ENCODE measurements around the gene MRM2. TPM values are rescaled to one million over a fixed set of nuclear protein-coding genes. Genes with fewer than 3 reads are reported as not detected.

Gene MRM2
- total and polyA plus RNA-seq, 10 of the 15 experiments (the other 5 are each of a cell fraction or from before 2014, with no cell fraction given): 43.2 to 128 (median 71.4) TPM

- no TSS peak for BruUV-seq (replicated peaks)
- CTCF ChIA-PET: no interaction called here
- intact Hi-C loops (cut with micrococcal nuclease; ENCODE audit: unreplicated experiment): no loop called here
- Histone ChIP-seq H3K79me2 (ENCODE audit: control insufficient read depth, insufficient read depth, low read length) (no peaks in the 10 kb centered on the region), H3K36me3 (ENCODE audit: control insufficient read depth in 2 of 2, insufficient read depth in 2 of 2, low read length in 1 of 2) (peaks cover 25 to 56% of the 10 kb centered on the region in 2 experiments), H3K27ac (ENCODE audit: control insufficient read depth, insufficient read depth) (no peak overlapping the region), H2AFZ (ENCODE audit: control insufficient read depth, low read depth, low read length) (no peak overlapping the region), H4K20me1 (ENCODE audit: control insufficient read depth, insufficient read depth) (no peaks in the 10 kb centered on the region), H3K4me2 (ENCODE audit: control insufficient read depth, insufficient read depth) (no peak overlapping the region), H3K9me3 (replicated peaks; ENCODE audit: control insufficient read depth, insufficient read depth, low read length) (no peaks in the 10 kb centered on the region), H3K4me3 (no peak overlapping the region), H3K9ac (ENCODE audit: control insufficient read depth, insufficient read depth, low read length) (no peak overlapping the region), H3K27me3 (replicated peaks in 1 of 2; ENCODE audit: control insufficient read depth in 2 of 2, insufficient read depth in 2 of 2, low read length in 1 of 2) (no peaks in the 10 kb centered on the region), H3K4me1 (ENCODE audit: control insufficient read depth, insufficient read depth, low read length) (no peaks in the 10 kb centered on the region)
- ATAC-seq (no peak), DNase-seq (ENCODE audit: low read depth, low spot score) (no peak), FAIRE-seq (no peak)
- whole genome bisulfite sequencing (ENCODE audit: insufficient coverage, insufficient replicate concordance, low lambda C conversion rate, missing lambda C conversion rate): 85% methylated on average over 8 of the region's 9 CpGs
- SMC1A ChIA-PET (ENCODE audit: uncharacterized antibody, unreplicated experiment): no interaction called here
- TF ChIP-seq RB1 (IDR thresholded peaks at IDR 0.05; ENCODE audit: borderline replicate concordance) (no peak), SREBF2 (IDR thresholded peaks at IDR 0.05; ENCODE audit: low read length) (no peak), MEF2A (IDR thresholded peaks at IDR 0.05; ENCODE audit: insufficient read depth, low read depth, low read length) (no peak)
- in situ Hi-C loops (cut with MboI): loop anchor here (10.0 kb wide), 1 partner anchor 554 kb away; no protein-coding TSS in a partner anchor
- POLR2A ChIA-PET: no interaction called here
- RAD21 ChIA-PET (ENCODE audit: unreplicated experiment): no interaction called here
Measured at GRCh38 chr7:2218444-2218785, 23.6 kb downstream of the MRM2 start.

DNA sequence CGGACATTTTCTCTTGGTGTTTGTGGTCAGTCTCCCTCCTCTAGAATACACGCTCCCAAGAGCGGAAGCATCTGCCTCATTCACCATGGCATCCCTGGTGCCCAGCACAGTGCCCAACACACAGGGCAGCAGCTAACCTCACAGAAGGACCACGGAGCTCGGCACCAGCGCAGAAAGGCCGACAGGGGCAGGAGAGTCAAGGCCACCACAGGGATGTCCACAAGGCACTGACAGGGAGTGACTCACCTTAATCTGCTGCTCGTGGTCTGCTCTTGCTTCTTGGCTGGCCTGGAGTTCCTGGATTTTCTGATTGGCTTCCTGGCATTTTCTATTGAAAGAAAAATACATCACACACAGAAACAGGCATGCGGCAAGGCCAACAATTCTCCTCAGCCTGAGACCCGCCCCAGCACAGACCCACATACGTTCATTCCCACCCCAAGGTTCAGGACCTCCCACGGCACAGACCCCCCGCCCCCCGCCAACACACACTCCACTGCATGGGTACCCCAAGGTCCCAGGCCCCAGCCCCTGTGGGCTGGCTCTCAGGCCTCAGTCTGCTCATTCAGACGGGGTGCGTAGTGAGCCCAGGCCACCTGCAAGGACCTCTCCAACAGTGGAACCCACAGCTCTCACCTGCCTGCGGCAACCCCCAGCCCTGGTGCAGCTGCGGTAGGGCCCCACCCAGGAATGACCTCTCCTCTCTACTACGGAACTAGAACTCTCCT is 24.1 kb downstream of the MRM2 start:
- no peaks in the 10 kb centered on the region for H3K27me3 ChIP-seq (replicated peaks in 1 of 2; ENCODE audit: control insufficient read depth in 2 of 2, insufficient read depth in 2 of 2, low read length in 1 of 2)
- H3K4me1 ChIP-seq (ENCODE audit: control insufficient read depth, insufficient read depth, low read length): no peaks in the 10 kb centered on the region
- H4K20me1 ChIP-seq (ENCODE audit: control insufficient read depth, insufficient read depth): no peaks in the 10 kb centered on the region
- SMC1A ChIA-PET (ENCODE audit: uncharacterized antibody, unreplicated experiment): no interaction called here
- no peak for ATAC-seq
- CTCF ChIA-PET: interaction anchor here (0.6 kb wide), 1 partner anchor 155 kb away, joined by 3 read pairs; no protein-coding TSS in a partner anchor
- no peak for FAIRE-seq
- RAD21 ChIA-PET (ENCODE audit: unreplicated experiment): no interaction called here
- BruUV-seq (replicated peaks): TSS peak; percentile 32
- in situ Hi-C loops (cut with MboI) (loop anchor here (10.0 kb wide), 1 partner anchor 553 kb away; no protein-coding TSS in a partner anchor), intact Hi-C loops (cut with micrococcal nuclease; ENCODE audit: unreplicated experiment) (no loop called here)
- H3K4me3 ChIP-seq: no peak overlapping the region
- H3K9ac ChIP-seq (ENCODE audit: control insufficient read depth, insufficient read depth, low read length): no peak overlapping the region
- POLR2A ChIA-PET: no interaction called here
- H3K79me2 ChIP-seq (ENCODE audit: control insufficient read depth, insufficient read depth, low read length): no peaks in the 10 kb centered on the region
- no peak for DNase-seq (ENCODE audit: low read depth, low spot score)
- no peaks in the 10 kb centered on the region for H3K9me3 ChIP-seq (replicated peaks; ENCODE audit: control insufficient read depth, insufficient read depth, low read length)
- peaks cover 30 to 57% of the 10 kb centered on the region in 2 experiments for H3K36me3 ChIP-seq (ENCODE audit: control insufficient read depth in 2 of 2, insufficient read depth in 2 of 2, low read length in 1 of 2)
- no peak overlapping the region for H3K4me2 ChIP-seq (ENCODE audit: control insufficient read depth, insufficient read depth)
- 90% methylated on average over 18 of the region's 19 CpGs for WGBS (ENCODE audit: insufficient coverage, insufficient replicate concordance, low lambda C conversion rate, missing lambda C conversion rate)
- H3K27ac ChIP-seq (ENCODE audit: control insufficient read depth, insufficient read depth): no peak overlapping the region
- no peak overlapping the region for H2AFZ ChIP-seq (ENCODE audit: control insufficient read depth, low read depth, low read length)
- TF ChIP-seq SUZ12 (IDR thresholded peaks at IDR 0.05; ENCODE audit: unreplicated experiment) (no peak), ATF7 (IDR thresholded peaks at IDR 0.05; ENCODE audit: low read depth) (no peak), RCOR1 (conservative IDR thresholded peaks at IDR 0.05; ENCODE audit: low read depth, low read length) (no peak), PBX3 (IDR thresholded peaks at IDR 0.05; ENCODE audit: insufficient replicate concordance, low read depth, low read length) (no peak), SIN3A (IDR thresholded peaks at IDR 0.05; ENCODE audit: low read depth, low read length) (no peak), ZBED1 (IDR thresholded peaks at IDR 0.05; ENCODE audit: borderline replicate concordance) (no peak), HDAC6 (IDR thresholded peaks at IDR 0.05; ENCODE audit: unreplicated experiment) (no peak), ZBTB4 (CRISPR knock-in tag; IDR thresholded peaks at IDR 0.05) (no peak)
- TF ChIP-seq, protein P1, sequence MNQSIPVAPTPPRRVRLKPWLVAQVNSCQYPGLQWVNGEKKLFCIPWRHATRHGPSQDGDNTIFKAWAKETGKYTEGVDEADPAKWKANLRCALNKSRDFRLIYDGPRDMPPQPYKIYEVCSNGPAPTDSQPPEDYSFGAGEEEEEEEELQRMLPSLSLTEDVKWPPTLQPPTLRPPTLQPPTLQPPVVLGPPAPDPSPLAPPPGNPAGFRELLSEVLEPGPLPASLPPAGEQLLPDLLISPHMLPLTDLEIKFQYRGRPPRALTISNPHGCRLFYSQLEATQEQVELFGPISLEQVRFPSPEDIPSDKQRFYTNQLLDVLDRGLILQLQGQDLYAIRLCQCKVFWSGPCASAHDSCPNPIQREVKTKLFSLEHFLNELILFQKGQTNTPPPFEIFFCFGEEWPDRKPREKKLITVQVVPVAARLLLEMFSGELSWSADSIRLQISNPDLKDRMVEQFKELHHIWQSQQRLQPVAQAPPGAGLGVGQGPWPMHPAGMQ (IDR thresholded peaks at IDR 0.05; ENCODE audit: borderline replicate concordance): no peak
